G401 (cell line): Measurements from ENCODE around the gene LECT2. TPM values are rescaled to one million over a fixed set of nuclear protein-coding genes. Genes with fewer than 3 reads are reported as not detected.
A peak's percentile ranks its signal among the peaks of the same experiment; 100 is the strongest.

Source experiments
- DNase-seq: peaks from one replicate; pipeline ENCODE4 v3.0.0-alpha.2; 2015; ENCODE audit warnings: low spot score
- in situ Hi-C: cut with HindIII; loops from 2 replicates; pipeline ENCODE4 v1.10.0; 2016; ENCODE audit warnings: low sequenced_read_pairs, mixed read lengths
- total RNA-seq: library from RNA; depleted of rRNA; stranded (reverse); fragments of >200 nt; shearing (Covaris generic); gene quantifications from 2 replicates; pipeline ENCODE4 v1.2.3, GENCODE V29; 2014

LECT2 gene
- total RNA-seq, 1 experiment from 2014 or later = not detected

DNA sequence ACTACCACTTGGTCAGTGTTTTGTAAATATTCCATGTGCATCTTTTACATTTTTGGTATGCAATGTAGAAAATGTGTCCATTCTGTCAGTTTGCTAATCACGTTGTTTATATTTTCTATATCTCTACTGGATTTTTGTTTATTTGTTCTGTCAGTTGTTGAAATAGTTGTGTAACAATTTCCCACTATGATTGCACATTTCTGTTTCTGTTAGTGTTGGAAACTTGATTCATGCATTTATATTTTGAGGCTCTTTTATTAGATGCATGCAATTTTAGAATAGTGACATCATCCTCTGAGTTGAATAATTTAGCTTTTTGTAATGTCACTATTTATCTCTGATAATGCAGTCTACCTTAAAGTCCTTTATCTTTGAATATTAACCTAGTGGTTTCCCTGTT is 25.8 kb upstream of the LECT2 start:
- in situ Hi-C loops = no loop called here
- no peak for DNase-seq

DNA sequence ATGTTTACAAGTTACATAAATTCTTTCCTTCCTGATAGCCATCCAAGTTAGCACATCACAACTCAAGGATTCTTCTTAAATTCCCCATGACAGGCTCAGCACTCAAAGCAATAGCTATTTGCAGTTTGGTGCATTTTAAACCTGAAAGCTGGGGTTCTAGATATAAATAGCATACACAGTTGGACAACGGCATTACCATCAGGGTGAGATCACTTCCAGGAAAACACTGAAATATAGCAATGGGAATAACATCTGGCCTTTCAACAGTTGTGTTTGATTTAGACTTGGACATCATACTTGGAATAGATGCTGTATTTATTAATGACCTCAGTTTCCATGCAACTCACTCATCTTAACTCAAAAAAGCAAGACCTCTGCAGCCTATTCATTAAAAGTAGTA is 24.7 kb upstream of the LECT2 start:
- DNase-seq = no peak
- in situ Hi-C loops = no loop called here

DNA sequence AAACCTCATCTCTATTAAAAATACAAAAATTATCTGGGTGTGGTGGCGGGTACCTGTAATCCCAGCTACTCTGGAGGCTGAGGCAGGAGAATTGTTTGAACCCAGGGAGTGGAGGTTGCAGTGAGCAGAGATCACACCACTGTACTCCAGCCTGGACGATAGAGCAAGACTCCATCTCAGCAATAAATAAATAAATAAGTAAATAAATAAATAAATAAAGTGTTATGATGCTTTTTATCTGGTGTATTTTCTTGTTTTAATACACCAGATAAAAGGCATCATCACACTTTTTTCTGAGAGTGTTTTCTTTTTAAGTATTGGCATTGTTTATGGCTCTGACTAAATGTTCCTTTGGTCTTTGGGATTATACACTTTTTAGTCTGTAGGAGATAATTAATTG is 24.2 kb upstream of the LECT2 start:
- DNase-seq = no peak
- in situ Hi-C loops = no loop called here

DNA sequence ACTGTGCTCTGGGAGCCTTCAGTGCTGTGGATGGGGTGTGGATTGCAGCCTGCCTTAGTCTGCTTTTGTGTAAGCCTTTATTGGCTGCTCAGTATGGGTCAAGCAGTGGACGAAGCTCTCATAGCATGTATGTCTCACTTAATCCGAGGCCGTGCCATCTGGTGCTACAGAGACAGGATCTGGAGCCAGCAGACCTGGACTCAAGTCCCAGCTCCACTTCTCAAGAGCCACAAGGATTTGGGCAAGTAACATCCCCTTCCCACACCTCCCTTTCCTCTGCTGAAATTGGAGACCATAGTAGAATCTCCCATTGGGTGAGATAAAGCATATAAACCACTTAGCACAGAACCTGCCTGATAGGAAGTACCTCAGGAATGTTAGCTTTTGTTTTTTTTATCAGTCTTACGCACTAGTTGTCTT is 23.4 kb upstream of the LECT2 start:
- in situ Hi-C loops = no loop called here
- no peak for DNase-seq

DNA sequence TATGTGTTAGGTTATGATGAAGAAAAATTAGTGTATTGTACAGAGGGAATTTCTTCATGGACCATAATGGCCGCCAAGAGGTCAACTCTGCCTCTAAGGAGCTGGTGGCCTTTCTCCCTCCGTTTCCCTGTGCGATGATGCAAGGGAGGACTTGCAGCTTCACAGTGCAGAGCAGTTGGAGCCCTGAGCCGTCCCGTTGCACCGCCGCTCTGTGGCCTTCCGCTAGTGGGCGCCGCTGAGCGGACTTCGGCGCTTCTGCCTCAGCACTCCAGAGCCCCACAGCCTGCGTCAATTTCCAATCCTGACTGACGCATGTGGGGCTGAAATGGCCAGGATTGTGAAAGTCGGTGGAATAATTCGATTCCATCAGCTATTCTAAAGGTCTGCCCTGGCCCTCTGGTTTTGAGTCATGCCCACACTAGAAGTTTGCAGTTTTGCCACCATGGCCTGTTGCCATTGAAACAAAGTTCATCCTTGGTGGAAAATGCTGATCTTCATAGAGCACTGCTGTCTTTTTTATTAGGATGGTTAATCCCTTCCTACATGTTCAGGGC is 22.7 kb upstream of the LECT2 start:
- peak; percentile 6 for DNase-seq
- in situ Hi-C loops = no loop called here

DNA sequence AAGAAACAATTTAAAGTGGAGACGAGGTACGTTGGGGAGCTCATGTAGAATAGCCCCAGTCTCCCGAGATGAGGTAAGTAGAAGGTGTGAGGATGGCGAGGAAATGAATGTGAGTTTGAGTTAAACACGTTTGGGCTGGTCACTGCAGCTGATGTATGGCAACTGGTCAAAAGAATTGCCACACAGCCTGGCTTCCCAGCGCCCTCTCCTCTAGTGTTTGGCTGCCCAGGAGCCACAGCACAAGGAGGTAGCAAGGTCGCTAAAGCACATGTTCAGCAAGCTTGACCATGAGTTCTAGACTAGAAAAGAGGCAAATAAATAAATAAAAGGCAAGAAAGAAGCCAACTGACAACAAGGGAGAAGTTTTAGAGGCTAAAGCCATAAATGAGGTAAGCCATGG is 21.4 kb upstream of the LECT2 start:
- no peak for DNase-seq
- in situ Hi-C loops = no loop called here

DNA sequence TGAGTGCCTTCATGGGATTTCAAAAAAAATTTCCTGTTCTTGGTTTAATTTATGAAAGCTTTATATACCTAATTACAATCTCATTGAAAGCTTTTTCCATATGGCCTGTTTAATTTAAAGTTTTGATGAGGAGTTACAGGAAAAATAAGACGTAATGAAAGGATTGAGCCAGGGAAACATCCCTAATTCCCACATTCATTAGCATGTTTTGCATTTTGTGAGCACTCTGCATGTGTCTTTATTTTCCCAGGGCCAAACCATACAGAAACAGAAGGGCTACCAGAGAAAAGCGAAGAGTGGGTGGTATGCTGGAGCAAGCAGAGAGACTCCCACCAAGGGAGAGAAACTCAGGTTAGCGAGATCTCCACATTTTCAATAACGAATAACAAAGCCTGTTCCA is 20.3 kb upstream of the LECT2 start:
- no peak for DNase-seq
- in situ Hi-C loops = no loop called here

DNA sequence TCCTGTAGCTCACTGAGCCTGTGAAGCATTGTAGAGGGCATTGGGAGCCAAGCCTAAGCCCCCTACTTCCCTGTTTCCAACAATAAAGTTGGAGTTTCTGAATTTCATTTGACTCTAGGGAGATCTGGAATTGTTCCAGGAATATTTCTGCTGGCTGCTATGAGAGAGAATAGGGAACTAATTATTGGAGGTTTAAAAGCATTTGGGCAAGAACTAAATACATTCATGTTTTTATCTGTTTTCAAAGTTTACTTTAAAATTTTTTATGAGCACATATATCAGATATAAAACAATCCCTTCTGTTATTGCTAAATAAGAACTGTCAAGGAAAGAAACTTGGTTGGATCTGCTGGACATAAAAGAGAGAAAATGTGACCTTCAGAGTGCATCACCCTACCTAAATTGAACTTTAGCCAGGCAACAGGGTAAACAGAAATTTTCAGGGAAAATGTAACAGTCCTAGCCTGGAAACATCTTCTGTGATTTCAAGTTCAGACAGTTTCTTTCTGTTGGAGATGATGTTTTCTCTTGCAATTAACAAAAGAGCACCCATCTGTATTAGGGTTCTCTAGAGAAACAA is 19.3 kb upstream of the LECT2 start:
- DNase-seq = no peak
- in situ Hi-C loops = no loop called here

DNA sequence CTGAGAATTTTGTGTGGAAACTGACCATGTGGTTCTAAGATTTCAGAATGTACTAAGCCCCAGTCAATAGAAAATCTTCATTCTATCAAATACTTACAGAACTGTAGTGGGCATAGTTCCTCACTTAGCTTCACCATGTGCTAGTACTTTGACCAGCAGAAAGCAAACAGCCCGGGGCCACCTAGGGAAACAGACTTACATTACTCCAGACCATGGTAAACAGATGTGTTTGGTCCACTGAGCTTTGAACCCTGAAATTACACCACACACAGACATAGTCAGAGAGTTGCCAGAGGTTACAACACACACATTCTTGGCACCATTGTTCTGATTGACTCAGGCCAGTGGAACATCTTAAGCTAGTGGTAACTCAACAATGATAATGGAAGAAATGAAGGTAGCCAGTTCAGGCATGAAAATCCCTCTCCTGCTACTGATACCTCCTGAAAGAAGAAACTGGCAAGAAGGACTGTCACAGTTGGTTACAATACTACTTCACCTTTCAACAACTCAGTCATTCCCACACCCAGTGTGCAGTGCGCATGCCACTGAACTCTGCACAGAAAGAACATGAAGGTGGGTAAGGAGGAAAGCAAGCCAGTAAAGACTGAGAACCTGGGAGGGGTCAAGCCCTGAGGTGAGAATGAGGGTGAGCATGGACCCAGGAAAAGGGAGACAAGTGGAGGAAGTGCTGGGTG is 18.7 kb upstream of the LECT2 start:
- no peak for DNase-seq
- in situ Hi-C loops = no loop called here

DNA sequence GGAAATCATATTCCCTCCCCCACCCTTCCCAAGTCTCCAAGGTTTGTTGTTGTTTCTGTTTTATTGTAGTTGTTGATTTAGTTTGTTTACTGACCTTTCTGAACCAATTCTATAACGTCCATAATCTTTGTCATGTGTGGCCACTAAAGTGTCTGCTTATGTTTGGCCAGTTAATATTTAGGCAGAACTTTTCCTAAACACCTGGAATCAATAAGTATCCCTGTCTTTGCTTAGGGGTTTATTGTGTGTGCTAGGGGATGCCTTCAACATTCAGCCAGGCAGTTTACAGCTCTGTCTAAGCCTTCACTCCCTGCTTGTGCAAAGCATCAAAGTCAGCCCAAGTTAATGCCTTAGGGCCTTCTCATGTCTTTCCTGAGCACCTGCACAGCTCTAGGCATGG is 16.9 kb upstream of the LECT2 start:
- in situ Hi-C loops = no loop called here

DNA sequence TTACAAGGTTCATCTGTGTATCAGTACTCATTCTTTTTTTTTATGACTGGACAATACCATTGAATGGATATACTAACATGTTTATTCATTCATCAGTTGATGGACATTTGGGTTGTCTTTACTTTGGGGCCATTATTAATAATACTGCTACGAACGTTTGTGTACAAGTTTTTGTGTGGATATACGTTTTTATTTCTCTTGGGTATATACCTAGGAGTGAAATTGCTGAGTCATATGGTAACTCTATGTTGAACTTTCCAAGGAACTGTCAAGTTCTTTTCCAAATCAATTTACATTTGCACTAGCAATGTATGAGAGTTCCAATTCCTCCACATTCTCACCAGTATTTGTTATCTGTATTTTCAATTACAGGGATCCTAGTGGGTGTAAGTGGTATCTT is 12.0 kb upstream of the LECT2 start:
- in situ Hi-C loops = no loop called here
- DNase-seq = no peak

More for the DNA sequence above, 16.9 kb upstream of the LECT2 start:
- DNase-seq = no peak

DNA sequence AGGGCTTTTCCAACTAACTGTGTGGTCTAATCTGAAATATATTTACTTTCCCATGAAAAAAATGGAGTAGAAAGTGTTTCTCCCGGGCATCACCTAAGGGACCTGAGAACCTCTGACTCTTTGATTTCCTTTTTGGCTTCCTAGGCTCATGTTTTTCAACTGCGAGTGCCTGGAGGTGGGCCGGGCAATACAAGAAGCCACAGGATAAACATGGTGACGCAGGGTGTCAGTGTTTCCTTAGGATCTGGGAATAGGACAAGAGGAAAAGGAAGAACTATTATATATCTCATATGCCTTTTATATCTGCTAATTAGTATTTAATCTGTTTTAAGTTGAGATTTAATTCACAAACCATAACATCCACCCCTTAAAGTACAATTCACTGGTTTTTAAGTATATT is 11.4 kb upstream of the LECT2 start:
- DNase-seq = no peak
- in situ Hi-C loops = no loop called here

DNA sequence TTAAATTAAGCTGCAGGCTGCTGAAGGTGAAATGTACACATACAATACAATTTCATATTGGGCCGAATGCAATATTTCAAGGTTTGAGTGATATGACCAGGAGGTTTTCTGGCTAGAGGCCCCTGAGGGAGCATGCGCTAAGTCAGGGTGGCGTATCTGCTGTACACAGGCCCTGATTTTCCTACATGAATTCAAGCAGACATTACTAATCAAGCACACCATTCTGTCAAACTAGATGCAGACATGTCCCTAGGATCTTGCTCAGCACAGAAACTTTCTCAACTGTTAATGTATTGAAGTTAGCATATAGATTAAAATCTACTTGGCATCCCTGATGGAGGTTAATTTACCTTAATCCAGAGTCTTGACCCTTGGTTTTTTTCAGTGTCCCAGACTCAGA is 10.7 kb upstream of the LECT2 start:
- in situ Hi-C loops = no loop called here
- DNase-seq = no peak

DNA sequence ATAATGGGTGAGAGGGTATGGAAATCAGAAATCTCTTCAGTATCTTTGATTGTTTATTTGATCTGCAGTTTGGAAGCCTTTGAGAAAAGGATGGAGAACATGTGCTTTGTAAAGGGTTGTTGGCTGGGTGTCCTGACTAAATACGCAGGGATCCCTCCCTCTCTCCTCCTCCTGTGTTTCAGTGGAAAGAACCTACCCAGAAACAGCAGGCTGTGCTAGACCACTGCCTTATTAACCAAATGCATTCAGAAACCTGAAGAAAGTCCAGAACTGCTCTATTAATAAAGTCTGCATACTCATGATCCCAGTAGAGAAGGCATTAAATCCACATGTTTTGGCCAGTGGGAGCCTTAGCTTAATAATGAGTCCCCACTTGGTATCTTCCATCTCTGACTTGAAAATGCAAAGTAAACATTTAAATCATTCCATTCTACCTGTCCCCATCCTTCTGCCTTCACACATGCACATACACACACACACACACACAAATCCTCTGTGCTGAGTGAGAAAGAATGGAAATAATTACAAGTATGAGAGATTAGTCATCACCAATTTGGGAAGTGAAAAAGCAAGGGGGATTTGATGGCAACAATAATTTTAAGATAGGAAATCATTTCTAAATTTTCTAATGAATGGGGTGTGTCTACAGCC is 10.0 kb upstream of the LECT2 start:
- no peak for DNase-seq
- in situ Hi-C loops = no loop called here

DNA sequence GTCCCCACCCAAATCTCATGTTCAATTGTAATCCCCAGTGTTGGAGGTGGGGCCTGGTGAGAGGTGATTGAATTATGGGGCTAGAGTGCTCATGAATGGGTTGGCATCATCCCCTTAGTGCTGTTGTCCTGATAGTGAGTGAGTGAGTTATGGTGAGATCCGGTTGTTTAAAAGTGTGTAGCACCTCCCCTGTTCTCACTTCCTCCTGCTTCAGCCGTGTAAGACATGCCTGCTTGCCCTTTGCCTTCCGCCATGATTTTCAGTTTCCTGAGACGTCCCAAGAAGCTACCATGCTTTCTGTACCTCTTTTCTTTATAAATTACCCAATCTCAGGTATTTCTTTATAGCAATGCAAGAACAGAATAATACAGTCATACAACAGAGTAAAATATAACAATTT is 742 bp upstream of the LECT2 start:
- in situ Hi-C loops = no loop called here
- no peak for DNase-seq

DNA sequence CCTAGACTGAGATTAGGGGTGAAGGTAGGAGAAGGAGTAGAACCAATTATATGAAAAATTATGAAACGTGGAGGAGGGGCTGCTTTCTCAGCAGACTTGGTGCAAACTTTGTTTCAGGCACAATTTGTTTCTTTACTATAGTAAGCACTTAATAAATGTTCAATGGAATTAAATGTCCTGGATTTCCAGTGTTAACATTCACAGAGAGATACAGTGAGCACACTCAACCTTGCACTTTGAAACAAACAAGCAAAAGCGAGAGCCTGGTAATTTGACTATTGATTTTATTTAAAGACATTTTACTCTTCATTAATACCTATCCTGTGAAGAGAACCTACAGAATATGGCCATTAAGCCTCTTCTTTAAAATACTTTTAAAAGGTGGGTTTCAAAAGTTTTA is 933 bp downstream of the LECT2 start:
- in situ Hi-C loops = no loop called here
- no peak for DNase-seq

DNA sequence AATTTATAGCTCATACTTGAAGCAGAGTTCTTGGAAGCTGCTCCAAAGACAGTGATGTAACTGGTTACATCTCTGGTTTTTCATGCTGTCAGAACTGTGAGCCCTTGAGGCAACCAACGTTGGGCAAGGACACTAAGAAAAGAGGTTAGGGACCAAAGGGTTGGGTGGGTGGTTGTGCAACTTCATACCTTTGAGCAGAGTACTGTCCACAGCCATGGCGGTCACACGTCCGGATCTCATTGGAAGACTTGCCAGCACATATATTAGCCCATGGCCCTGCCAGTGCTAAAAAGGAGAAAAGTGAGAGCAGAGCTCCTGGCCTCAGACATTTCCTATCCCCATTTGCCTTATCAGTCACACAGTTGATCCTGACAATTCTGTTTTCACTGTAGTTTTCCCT is 2.1 kb downstream of the LECT2 start:
- in situ Hi-C loops = no loop called here
- no peak for DNase-seq

DNA sequence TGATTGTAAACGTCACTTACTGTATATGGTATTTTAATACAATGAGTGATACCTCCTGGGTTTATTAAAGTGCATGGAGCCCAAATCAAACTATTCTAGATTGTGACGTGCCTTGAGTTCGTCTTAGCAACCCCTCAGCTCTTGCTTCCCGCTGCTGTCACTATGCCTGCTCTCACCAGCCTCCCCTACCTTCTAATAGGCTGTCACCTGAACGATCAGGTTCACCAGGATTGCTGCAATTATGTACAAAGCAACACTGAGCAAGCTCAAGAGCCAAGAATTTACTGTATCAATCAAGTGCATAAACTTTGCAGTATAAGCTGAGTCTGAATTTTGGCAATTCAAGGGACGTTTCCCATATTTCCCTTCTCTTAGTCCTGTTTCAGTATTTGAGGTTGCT is 3.0 kb downstream of the LECT2 start:
- in situ Hi-C loops = no loop called here
- no peak for DNase-seq

DNA sequence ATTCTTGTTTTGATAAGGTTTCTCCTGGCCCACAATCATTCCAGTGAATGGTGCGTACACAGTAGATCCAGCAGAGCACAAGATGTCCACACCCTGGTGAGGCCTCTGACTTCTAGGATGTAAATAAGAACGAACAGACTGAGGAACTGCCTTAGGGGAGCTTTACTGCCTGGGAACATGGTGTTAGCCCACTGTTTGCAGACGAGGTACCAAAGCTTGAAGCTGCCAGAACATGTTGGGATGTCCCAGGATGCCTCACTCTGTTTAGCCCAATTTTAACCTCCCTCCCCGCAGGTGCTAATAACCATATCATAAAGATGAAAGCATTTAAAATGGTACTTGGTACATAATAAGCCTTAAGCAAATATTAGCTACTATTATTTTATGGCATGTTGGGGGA is 3.5 kb downstream of the LECT2 start:
- in situ Hi-C loops = no loop called here
- no peak for DNase-seq

DNA sequence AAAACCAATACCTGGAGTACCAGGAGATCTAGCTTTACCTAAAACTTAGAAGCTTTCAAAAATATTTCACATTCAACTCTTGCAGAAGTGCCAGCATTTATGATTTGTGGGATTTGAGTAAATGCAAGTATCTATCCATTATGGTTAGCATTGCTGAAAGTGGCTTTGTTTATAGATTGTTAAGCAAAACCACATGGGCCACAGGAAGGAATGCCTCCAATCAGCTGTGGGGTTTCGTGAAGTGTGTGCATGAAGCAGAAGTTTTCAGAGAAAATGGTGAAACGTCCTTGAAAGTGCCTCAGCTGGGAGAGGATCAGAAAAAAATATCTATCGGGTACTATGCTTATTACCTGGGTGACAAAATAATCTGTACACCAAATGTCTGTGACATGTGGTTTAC is 4.2 kb downstream of the LECT2 start:
- in situ Hi-C loops = no loop called here
- no peak for DNase-seq
